Fibroblast of peridontal ligament (primary cell): ENCODE measurements around the gene JARID2.

Experiments used
- DNase-seq: peaks from one replicate; pipeline ENCODE4 v3.0.0-alpha.2; 2010; ENCODE audit errors: extremely low read depth

The JARID2 gene

GRCh38 chr6:15245361-15246216 lies at the start of gene JARID2:
TSS of gene JARID2 (plus strand) at chr6:15246069. CDS start at chr6:15246540, 471 bp downstream.
- peak; percentile 95 for DNase-seq

GRCh38 chr6:15200087-15200486 lies 45.8 kb upstream of the JARID2 start:
- DNase-seq = no peak

GRCh38 chr6:15205321-15205720 lies 40.5 kb upstream of the JARID2 start:
- DNase-seq = no peak

GRCh38 chr6:15206887-15207286 lies 39.0 kb upstream of the JARID2 start:
- no peak for DNase-seq

GRCh38 chr6:15207923-15208322 lies 37.9 kb upstream of the JARID2 start:
- peak; percentile 52 for DNase-seq

- no peak for DNase-seq
These were observed 31.9 kb upstream of the JARID2 start for GRCh38 chr6:15213838-15214400.

- DNase-seq = no peak
These were observed 27.5 kb upstream of the JARID2 start for GRCh38 chr6:15218401-15218800.

GRCh38 chr6:15220062-15220461 lies 25.8 kb upstream of the JARID2 start:
- DNase-seq = no peak

GRCh38 chr6:15227827-15228318 lies 18.0 kb upstream of the JARID2 start:
- no peak for DNase-seq

- no peak for DNase-seq
These were observed 15.0 kb upstream of the JARID2 start for GRCh38 chr6:15230827-15231226.

- no peak for DNase-seq
These were observed 12.9 kb upstream of the JARID2 start for GRCh38 chr6:15232836-15233510.

GRCh38 chr6:15234068-15234758 lies 11.7 kb upstream of the JARID2 start:
- DNase-seq = no peak

GRCh38 chr6:15239616-15240364 lies 6.1 kb upstream of the JARID2 start:
- no peak for DNase-seq

GRCh38 chr6:15242503-15242902 lies 3.4 kb upstream of the JARID2 start:
- DNase-seq = no peak

- no peak for DNase-seq
These were observed 2.8 kb upstream of the JARID2 start for GRCh38 chr6:15242937-15243614.

GRCh38 chr6:15243910-15244619 lies 1.8 kb upstream of the JARID2 start:
- no peak for DNase-seq

- DNase-seq = peak; percentile 62
These were observed 1.1 kb upstream of the JARID2 start for GRCh38 chr6:15244620-15245360.

GRCh38 chr6:15246217-15246665 lies 372 bp downstream of the JARID2 start:
- DNase-seq = peak; percentile 52
